Peyer's patch (tissue), 4 donors: ENCODE results near the gene HYDIN.
"Not testable (repeated sequence)": the region's sequence is repeated elsewhere in the genome, so short reads cannot be mapped to it uniquely, and the experiment has no call there.

ENCODE experiments used
- POLR2A ChIP-seq, 2 donors: fragments of 450-650 bp; IDR thresholded peaks; one replicate each; pipeline ENCODE4 v1.5.1; 2017; ENCODE audit warnings: antibody characterized with exemption in 2 of 2, mild to moderate bottlenecking in 2 of 2, moderate library complexity in 2 of 2
- TF ChIP-seq, protein P1 (sequence below), 6 experiments: fragments of 450-650 bp in 4 of 6; fragments of 200-600 bp in 2 of 6; sonication (generic) in 1 of 6; IDR thresholded peaks; one replicate each; pipeline ENCODE4 v1.5.1; 2017 to 2019; ENCODE audit warnings: antibody characterized with exemption in 6 of 6, mild to moderate bottlenecking in 3 of 6, moderate library complexity in 1 of 6

DNA sequence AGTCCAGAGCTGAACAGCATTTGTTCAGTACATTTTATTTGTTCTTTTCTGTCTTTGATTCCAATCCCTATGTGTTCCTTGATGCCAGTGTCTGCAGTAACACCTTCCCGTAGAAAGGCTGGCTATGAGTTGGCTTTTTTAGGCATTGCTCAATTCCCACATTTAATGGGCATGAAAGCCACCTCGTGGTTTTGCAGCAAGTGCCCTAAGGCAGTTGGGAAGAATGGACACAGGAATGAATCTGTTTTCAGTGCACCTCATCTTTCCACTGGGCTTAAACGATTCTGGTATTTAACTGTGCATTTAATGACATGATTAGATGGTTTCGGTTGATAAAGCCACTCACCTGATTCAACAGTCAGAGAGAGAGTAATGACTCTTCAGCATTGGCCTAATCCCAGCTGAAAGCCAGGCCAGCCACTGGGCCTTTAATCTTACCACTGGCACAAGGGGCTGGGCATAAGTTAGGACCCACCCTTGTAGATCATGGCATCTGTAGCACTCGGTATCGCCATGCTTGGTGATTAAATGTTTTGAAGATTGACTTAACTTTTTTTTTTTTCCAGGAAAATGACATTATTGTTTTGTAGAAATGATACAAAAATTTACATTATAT lies 211.3 kb downstream of the HYDIN start:
- TF ChIP-seq, protein P1, sequence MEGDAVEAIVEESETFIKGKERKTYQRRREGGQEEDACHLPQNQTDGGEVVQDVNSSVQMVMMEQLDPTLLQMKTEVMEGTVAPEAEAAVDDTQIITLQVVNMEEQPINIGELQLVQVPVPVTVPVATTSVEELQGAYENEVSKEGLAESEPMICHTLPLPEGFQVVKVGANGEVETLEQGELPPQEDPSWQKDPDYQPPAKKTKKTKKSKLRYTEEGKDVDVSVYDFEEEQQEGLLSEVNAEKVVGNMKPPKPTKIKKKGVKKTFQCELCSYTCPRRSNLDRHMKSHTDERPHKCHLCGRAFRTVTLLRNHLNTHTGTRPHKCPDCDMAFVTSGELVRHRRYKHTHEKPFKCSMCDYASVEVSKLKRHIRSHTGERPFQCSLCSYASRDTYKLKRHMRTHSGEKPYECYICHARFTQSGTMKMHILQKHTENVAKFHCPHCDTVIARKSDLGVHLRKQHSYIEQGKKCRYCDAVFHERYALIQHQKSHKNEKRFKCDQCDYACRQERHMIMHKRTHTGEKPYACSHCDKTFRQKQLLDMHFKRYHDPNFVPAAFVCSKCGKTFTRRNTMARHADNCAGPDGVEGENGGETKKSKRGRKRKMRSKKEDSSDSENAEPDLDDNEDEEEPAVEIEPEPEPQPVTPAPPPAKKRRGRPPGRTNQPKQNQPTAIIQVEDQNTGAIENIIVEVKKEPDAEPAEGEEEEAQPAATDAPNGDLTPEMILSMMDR (IDR thresholded peaks at IDR 0.05): not testable (repeated sequence)
- not testable (repeated sequence) for TF ChIP-seq POLR2A (IDR thresholded peaks at IDR 0.05)
